Smooth muscle cell (in vitro differentiated cells): Measurements from ENCODE around the gene CALML3. TPM values are rescaled to one million over a fixed set of nuclear protein-coding genes. Genes with fewer than 3 reads are reported as not detected.

Experiments
- DNase-seq: peaks from one replicate; lab custom pipeline; 2025; ENCODE audit not compliant: unreplicated experiment; lab: John Stamatoyannopoulos, UW
- H2AFZ ChIP-seq: fragments of 200-600 bp; sonication (generic); 2 replicates; pipeline ENCODE4 v1.6.0; 2016; ENCODE audit warnings: antibody characterized with exemption, low read depth, mild to moderate bottlenecking
- H3F3A ChIP-seq: fragments of 200-600 bp; sonication (generic); 2 replicates; pipeline ENCODE4 v1.6.0; 2017; ENCODE audit warnings: antibody characterized with exemption, low read depth
- H3K27ac ChIP-seq: fragments of 200-600 bp; sonication (generic); 2 replicates; pipeline ENCODE4 v1.5.1; 2016; ENCODE audit warnings: low read depth, mild to moderate bottlenecking
- H3K27me3 ChIP-seq: fragments of 200-600 bp; sonication (generic); 2 replicates; pipeline ENCODE4 v1.6.1; 2016; ENCODE audit warnings: low read depth, mild to moderate bottlenecking
- H3K36me3 ChIP-seq: fragments of 200-600 bp; sonication (generic); 2 replicates; pipeline ENCODE4 v1.5.1; 2016; ENCODE audit warnings: low read depth
- H3K4me1 ChIP-seq: fragments of 200-600 bp; sonication (generic); 2 replicates; pipeline ENCODE4 v1.5.1; 2016; ENCODE audit warnings: low read depth
- H3K4me2 ChIP-seq: fragments of 200-600 bp; sonication (generic); 2 replicates; pipeline ENCODE4 v1.6.0; 2016; ENCODE audit warnings: mild to moderate bottlenecking
- H3K4me3 ChIP-seq: fragments of 200-600 bp; sonication (generic); 2 replicates; pipeline ENCODE4 v1.5.1; 2016; ENCODE audit warnings: mild to moderate bottlenecking
- H3K79me2 ChIP-seq: fragments of 200-600 bp; sonication (generic); 2 replicates; pipeline ENCODE4 v1.6.0; 2016; ENCODE audit warnings: low read depth, mild to moderate bottlenecking
- H3K9ac ChIP-seq: fragments of 200-600 bp; sonication (generic); 2 replicates; pipeline ENCODE4 v1.6.0; 2016; ENCODE audit warnings: low read depth
- H3K9me3 ChIP-seq: fragments of 200-600 bp; sonication (generic); replicated peaks from 2 replicates; pipeline ENCODE4 v1.5.1; 2016; ENCODE audit warnings: low read depth
- H4K20me1 ChIP-seq: fragments of 200-600 bp; sonication (generic); 2 replicates; pipeline ENCODE4 v1.6.0; 2016; ENCODE audit warnings: low read depth
- CTCF ChIP-seq: fragments of 200-600 bp; sonication (generic); IDR thresholded peaks from 2 replicates; pipeline ENCODE4 v1.5.1; 2017; ENCODE audit warnings: borderline replicate concordance, mild to moderate bottlenecking, antibody characterized with exemption; ENCODE audit not compliant: insufficient read depth, poor library complexity, severe bottlenecking
- WGBS: methylation state at CpG from one replicate; pipeline ENCODE4 v1.1.7; 2016; ENCODE audit warnings: low lambda C conversion rate; 5-methylcytosine and 5-hydroxymethylcytosine counted together
- polyA plus RNA-seq: library from polyadenylated mRNA; unstranded; fragments of >200 nt; fragmentation: Nextera tagmentation; extraction: Ambion mirVana; gene quantifications from 2 replicates; pipeline ENCODE4 v1.2.1, GENCODE V29; 2016
- total RNA-seq: library from RNA; depleted of rRNA; stranded (reverse); fragments of >200 nt; gene quantifications from 2 replicates; pipeline ENCODE4 v1.2.3, GENCODE V29; 2014

CALML3 gene
- total and polyA plus RNA-seq, 2 experiments from 2014 or later = 0.49 TPM; not detected in 1

- 98% methylated on average over 1 of the region's 1 CpG for WGBS
- DNase-seq = no peak
These were observed 18.9 kb downstream of the CALML3 start for GRCh38 chr10:5543623-5544022.

GRCh38 chr10:5544216-5544805 is 19.6 kb downstream of the CALML3 start:
- no peaks in the 10 kb centered on the region for H4K20me1 ChIP-seq
- no peak for TF ChIP-seq CTCF
- H3K9ac ChIP-seq = no peak overlapping the region
- no peaks in the 10 kb centered on the region for H3K79me2 ChIP-seq
- 85% methylated on average over 6 of the region's 6 CpGs for WGBS
- no peak overlapping the region for H2AFZ ChIP-seq
- H3K36me3 ChIP-seq = no peaks in the 10 kb centered on the region
- DNase-seq = no peak
- peaks cover 25% of the 10 kb centered on the region for H3F3A ChIP-seq
- peaks cover 9% of the 10 kb centered on the region for H3K9me3 ChIP-seq
- no peak overlapping the region for H3K4me2 ChIP-seq
- peak overlapping the region; percentile 95 for H3K27ac ChIP-seq
- peaks cover 14% of the 10 kb centered on the region for H3K4me1 ChIP-seq
- H3K4me3 ChIP-seq = no peak overlapping the region
- no peaks in the 10 kb centered on the region for H3K27me3 ChIP-seq

More at GRCh38 chr10:5543623-5544022, 18.9 kb downstream of the CALML3 start:
- Histone ChIP-seq H2AFZ (no peak overlapping the region), H3K36me3 (no peaks in the 10 kb centered on the region), H3K9ac (no peak overlapping the region), H3K79me2 (no peaks in the 10 kb centered on the region), H3F3A (peaks cover 25% of the 10 kb centered on the region), H3K9me3 (peaks cover 9% of the 10 kb centered on the region), H3K4me3 (no peak overlapping the region), H3K4me1 (peaks cover 13% of the 10 kb centered on the region), H3K27ac (no peak overlapping the region), H3K4me2 (no peak overlapping the region), H3K27me3 (no peaks in the 10 kb centered on the region), H4K20me1 (no peaks in the 10 kb centered on the region)
- TF ChIP-seq CTCF = no peak

GRCh38 chr10:5545011-5545410 is 20.2 kb downstream of the CALML3 start:
- Histone ChIP-seq H3K36me3 (no peaks in the 10 kb centered on the region), H3K27me3 (no peaks in the 10 kb centered on the region), H3K9me3 (peaks cover 9% of the 10 kb centered on the region), H3K79me2 (no peaks in the 10 kb centered on the region), H3K4me2 (no peak overlapping the region), H4K20me1 (no peaks in the 10 kb centered on the region), H2AFZ (no peak overlapping the region), H3F3A (peaks cover 20% of the 10 kb centered on the region), H3K4me3 (no peak overlapping the region), H3K27ac (peak overlapping the region; percentile 95), H3K4me1 (peaks cover 14% of the 10 kb centered on the region), H3K9ac (no peak overlapping the region)
- no peak for TF ChIP-seq CTCF
- WGBS = 96% methylated on average over 1 of the region's 1 CpG
- no peak for DNase-seq

GRCh38 chr10:5545426-5545777 is 20.6 kb downstream of the CALML3 start:
- no peaks in the 10 kb centered on the region for H3K36me3 ChIP-seq
- no peak overlapping the region for H2AFZ ChIP-seq
- H3K9ac ChIP-seq = no peak overlapping the region
- peak overlapping the region; percentile 95 for H3K27ac ChIP-seq
- H3K9me3 ChIP-seq = peaks cover 9% of the 10 kb centered on the region
- no peak for TF ChIP-seq CTCF
- WGBS = 98% methylated on average over 2 of the region's 2 CpGs
- no peaks in the 10 kb centered on the region for H3K79me2 ChIP-seq
- DNase-seq = no peak
- H3K27me3 ChIP-seq = no peaks in the 10 kb centered on the region
- H3K4me2 ChIP-seq = peak overlapping the region; percentile 18
- H4K20me1 ChIP-seq = no peaks in the 10 kb centered on the region
- H3K4me3 ChIP-seq = no peak overlapping the region
- peaks cover 14% of the 10 kb centered on the region for H3K4me1 ChIP-seq
- H3F3A ChIP-seq = peaks cover 17% of the 10 kb centered on the region
